SKM-1 treated with dmso at 0.1 percent for 144 hours (cell line): ENCODE measurements around the gene VPS18.
A peak's percentile ranks its signal among the peaks of the same experiment; 100 is the strongest.
"Not testable (repeated sequence)": the region's sequence is repeated elsewhere in the genome, so short reads cannot be mapped to it uniquely, and the experiment has no call there.

Experiments
- DNase-seq: peaks from one replicate; lab custom pipeline; 2025; ENCODE audit not compliant: unreplicated experiment; lab: John Stamatoyannopoulos, UW

VPS18 gene

DNA sequence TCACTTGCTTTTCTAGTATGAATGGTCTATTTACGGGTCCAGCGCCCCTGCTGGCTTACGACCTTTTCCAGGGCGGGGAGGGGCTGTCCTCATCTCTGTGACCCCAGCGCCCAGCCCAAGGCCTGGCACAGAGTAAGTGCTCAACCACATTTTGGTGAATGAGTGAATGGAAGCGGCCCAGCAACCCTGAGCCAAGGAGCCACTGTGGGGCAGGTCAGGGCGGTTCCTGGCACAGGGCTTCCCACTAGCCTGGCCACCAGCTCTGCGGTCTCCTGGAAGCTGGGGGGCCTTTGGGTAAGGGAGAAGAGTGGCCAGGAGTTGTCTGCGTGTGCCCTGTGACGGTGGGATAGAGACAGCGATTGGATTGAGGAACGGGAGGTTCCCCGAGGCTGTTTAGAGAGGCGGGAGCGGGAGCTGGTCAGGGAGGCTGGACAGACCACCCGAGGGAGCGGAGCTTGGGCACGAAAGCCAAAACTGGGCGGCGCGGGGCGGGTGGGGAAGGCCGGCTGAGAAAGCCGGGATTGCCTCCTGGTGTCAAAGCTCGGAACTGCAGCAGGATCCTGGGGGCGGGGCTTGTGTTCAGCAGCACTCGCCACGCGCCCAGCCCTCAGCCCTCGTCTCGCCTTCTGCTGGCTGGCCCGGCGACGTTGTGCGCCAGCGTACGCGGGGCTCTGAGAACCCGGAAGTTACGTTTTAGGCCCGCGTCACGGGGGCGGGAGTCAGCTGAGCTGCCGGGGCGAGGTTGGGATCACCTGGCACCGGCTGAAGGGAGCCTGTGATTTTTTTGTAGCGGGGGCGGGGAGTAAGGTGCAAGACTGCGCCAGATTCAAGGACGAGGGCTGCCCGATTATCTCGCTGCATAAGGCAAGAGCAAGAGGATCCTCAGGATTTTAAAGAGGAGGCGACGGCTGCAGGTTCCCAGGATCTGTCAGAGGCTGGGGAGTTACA, at the start of gene VPS18:
Gene VPS18 (plus strand): TSS at position 718 of the 948 bp plus-strand sequence. CDS start 319 bp downstream, outside the sequence.
- peak; percentile 95 for DNase-seq

DNA sequence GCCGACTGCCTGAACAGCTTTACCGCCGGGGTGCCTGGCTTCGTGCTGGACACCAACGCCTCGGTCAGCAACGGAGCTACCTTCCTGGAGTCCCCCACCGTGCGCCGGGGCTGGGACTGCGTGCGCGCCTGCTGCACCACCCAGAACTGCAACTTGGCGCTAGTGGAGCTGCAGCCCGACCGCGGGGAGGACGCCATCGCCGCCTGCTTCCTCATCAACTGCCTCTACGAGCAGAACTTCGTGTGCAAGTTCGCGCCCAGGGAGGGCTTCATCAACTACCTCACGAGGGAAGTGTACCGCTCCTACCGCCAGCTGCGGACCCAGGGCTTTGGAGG, 49.6 kb upstream of the VPS18 start:
- DNase-seq = peak; percentile 27

GRCh38 chr15:40845036-40845435, 49.2 kb upstream of the VPS18 start:
- no peak for DNase-seq

GRCh38 chr15:40845511-40846284, 48.6 kb upstream of the VPS18 start:
- no peak for DNase-seq

DNA sequence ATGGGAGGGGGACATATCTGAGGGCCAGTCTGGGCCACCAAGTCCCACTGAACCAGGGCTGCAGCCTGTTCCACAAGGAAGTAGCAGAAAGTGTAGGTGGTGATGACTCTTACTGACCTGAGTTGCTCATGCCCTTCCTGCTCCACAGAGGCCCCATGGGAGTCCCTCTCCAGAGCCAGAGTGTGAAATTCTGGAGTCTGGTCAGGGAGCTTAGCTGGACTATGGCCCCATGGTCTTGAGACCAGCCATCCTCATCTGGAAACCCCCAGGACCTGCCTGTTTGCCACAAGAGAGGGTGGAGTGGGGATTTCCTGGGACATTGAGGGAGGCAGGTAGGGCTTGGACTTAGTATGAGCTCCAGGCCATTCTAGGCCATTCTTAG, 47.4 kb upstream of the VPS18 start:
- DNase-seq = no peak

DNA sequence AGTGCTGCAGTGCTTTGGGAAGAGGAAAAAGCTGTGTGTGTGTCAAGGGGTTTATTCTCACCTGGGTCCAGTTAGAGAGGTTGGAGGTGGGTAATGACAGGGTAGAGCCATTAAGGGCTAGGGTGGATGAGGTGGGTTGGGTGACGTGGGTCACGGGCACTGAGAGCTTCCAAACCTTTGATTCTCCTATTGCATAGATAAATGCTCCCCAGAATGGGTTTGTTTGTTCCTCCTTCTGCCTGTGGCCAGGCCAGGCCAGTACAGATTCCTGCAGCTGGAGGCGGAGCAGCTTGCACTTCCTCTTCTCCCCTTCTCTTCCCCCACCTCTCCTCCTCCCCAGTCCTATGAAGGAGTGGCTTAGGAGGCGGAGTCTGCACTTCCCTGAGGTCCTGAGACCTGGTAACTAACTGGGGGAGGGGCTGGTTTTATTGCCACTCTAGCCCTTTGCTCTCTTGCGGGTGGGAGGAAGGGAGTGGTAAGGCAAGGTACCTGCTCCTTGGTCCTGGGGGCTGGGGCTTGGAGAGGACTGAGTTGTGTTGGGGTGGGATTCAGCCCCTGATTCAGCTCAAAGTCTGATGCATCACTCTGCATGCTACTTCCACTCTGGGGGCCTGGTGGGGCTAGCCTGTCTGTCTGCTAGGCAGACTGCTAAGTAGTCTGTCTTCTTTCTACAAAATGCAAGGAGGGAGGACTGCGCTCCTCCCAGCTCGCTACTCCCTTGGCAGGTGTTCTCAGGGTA, 46.9 kb upstream of the VPS18 start:
- DNase-seq = peak; percentile 99

GRCh38 chr15:40850576-40851112, 43.6 kb upstream of the VPS18 start:
- DNase-seq = no peak

- DNase-seq = no peak
These were observed 41.7 kb upstream of the VPS18 start for GRCh38 chr15:40852529-40852928.

GRCh38 chr15:40853241-40853890, 40.9 kb upstream of the VPS18 start:
- no peak for DNase-seq

GRCh38 chr15:40854161-40854560, 40.1 kb upstream of the VPS18 start:
- no peak for DNase-seq

DNA sequence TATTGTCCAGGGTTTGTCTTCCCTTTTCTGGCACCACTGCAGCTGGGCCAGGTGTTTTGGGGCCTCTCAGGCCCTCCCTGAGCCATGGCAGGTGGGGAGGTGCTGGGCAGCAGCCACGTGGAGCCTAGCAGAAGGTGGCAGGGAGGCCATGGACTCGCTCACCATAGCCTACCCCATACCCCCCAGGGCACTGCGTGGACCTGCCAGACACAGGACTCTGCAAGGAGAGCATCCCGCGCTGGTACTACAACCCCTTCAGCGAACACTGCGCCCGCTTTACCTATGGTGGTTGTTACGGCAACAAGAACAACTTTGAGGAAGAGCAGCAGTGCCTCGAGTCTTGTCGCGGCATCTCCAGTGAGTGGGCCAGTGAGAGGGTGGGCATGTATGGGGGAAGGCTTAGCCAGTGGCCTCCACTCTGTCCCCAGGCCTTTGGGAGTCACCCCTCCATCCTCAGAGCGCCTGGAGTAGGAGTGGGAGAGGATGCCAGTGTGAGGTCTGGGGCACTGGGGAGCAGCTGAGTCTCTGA, 38.5 kb upstream of the VPS18 start:
- DNase-seq = no peak

DNA sequence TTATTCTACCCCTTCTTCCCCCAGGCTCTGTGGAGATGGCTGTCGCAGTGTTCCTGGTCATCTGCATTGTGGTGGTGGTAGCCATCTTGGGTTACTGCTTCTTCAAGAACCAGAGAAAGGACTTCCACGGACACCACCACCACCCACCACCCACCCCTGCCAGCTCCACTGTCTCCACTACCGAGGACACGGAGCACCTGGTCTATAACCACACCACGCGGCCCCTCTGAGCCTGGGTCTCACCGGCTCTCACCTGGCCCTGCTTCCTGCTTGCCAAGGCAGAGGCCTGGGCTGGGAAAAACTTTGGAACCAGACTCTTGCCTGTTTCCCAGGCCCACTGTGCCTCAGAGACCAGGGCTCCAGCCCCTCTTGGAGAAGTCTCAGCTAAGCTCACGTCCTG, 37.5 kb upstream of the VPS18 start:
- no peak for DNase-seq

DNA sequence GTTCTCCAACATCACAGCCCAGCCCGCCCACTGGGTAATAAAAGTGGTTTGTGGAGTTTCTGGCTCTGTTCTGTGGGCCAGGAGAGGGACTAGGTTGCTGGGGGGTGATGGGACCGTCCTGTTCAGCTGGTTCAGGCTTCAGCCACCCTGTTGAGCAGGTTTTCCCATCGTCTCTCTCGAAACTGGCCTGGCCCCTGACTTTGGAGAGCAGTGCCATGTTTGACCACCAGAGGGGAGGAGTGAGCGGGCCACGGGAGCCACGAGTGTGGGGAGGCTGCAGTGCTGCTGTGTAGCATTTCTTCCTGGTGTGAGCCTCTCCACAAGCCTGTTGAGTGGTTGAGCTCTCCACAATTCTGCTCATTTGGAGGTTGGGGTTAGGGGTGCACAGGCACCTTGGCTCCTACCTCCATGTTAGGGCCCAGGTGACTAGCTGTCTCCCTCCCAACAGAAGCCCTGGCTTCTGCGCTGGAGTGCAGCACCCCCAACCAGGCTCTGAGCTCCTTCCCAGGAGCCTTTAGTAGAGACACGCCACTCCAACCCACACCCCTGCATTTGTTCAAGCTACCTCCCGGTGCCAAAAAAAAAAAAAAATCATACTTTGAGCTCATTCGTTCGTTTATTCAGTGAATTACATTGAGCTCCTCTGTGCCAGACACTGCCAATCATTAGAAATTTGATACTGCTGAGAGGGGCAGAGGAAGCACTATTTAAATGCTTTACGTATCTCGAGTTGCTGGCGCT, 36.5 kb upstream of the VPS18 start:
- DNase-seq = peak; percentile 65

DNA sequence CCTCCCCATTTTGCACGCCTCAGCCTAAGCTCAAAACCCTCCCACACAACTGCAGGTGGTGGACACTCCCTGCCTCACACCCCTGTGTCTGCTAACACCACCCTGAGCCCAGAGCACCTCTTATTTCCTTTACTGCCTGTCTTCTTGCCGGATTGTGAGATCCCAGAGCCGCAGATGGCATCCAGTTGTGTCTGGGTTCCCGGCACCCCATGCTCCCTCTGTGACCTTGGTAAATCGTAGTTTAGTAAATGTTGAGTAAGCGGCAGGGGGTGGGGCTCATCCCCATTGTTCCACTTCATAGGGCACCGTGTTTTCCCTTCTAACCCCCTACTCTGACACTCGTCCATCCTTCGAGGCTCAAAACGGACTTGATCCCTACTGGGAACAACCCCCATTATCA, 35.5 kb upstream of the VPS18 start:
- no peak for DNase-seq

- DNase-seq = peak; percentile 79
These were observed 34.9 kb upstream of the VPS18 start for GRCh38 chr15:40859206-40859851.

DNA sequence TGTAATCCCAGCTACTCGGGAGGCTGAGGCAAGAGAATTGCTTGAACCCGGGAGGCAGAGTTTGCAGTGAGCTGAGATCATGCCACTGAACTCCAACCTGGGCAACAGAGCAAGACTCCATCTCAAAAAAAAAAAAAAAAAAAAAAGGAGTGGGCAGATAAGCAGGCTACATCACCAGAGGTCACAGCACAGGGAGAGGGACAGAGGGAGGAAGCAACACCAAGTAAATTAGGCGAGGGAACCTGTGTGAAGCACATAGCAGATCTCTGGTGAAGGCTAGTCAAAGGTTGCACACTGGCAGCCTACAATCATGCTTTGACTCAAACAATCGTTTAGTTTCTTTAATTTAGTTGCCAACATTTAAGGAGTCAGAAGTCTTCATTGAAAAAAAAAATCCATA, 33.1 kb upstream of the VPS18 start:
- DNase-seq = not testable (repeated sequence)

DNA sequence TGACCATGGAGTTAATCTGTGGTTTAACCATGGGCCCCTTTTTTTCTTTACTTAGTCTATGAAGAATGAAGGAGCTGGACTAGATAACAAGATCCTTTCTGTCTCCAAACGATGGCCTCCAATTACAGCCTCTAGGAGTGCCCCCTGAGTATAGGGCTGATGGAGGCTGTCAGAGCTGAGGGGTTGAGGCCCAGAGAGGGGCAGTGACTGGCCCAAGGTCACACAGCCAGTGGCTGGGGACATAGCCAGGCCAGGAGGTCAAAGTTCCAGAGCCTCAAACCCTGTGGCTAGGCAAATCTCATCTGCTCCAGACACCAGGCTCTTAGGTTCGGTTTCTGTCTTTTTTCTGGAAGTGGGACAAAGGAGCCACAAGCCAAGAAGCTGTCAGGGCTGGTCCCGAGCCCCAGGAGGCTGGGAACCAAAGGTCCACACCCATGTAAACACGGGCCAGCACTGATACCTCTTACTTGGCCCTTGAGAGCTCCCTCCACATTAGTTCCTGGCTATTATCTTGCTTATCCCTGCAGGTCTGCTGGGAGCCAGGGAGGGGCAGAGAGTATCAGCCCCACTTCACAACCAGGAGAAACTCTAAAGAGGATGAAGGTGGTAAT, 30.5 kb upstream of the VPS18 start:
- no peak for DNase-seq

DNA sequence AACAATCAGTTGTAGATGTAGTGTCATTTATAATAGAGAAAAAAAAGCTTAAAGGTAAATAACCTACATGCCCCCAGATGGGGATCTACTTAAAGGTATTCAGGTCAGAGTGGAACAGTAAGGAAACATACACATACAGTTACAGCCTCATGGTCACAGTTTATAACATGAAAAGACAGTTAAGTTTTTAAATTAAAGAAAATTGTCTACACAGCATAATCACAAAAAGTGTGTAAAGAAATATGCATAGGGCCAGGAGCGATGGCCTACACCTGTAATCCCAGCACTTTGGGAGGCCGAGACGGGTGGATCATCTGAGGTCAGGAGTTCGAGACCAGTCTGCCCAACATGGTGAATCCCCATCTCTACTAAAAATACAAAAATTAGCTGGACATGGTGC, 27.1 kb upstream of the VPS18 start:
- no peak for DNase-seq

GRCh38 chr15:40869686-40870085, 24.6 kb upstream of the VPS18 start:
- no peak for DNase-seq
